Measurements from ENCODE around the gene IGF2R. TPM values are rescaled to one million over a fixed set of nuclear protein-coding genes. Genes with fewer than 3 reads are reported as not detected.

The IGF2R gene
- total RNA-seq, 2 experiments from 2014 or later: 73.5 to 75.5 TPM

GRCh38 chr6:159939591-159940016, 29.3 kb upstream of the IGF2R start:
- Mint-ChIP-seq H3K9me3 (peaks cover 15% of the 10 kb centered on the region), H3K4me1 (ENCODE audit: low read depth) (peaks cover 3% of the 10 kb centered on the region), H3K36me3 (peaks cover 2% of the 10 kb centered on the region), H3K4me3 (no peak overlapping the region), H3K27ac (no peak overlapping the region), H3K27me3 (peaks cover 8% of the 10 kb centered on the region)
- ChIA-PET CTCF (interaction anchor here (0.9 to 2.3 kb wide), 2 partner anchors 76 to 77 kb away, joined by 3 to 24 read pairs; no protein-coding TSS in a partner anchor), POLR2A (no interaction called here)
- no peak for DNase-seq
- intact Hi-C loops (cut with micrococcal nuclease): loop anchor here (2.0 to 5.0 kb wide), 3 partner anchors 219 to 772 kb away; partner anchors contain the start of gene FNDC1

GRCh38 chr6:159941286-159942113, 27.4 kb upstream of the IGF2R start:
- POLR2A ChIA-PET: no interaction called here
- CTCF ChIA-PET: interaction anchor here (0.9 to 2.9 kb wide), 9 partner anchors 9 to 150 kb away, joined by 3 to 36 read pairs (median 4); no protein-coding TSS in a partner anchor
- no peak overlapping the region for H3K4me3 Mint-ChIP-seq

GRCh38 chr6:159943101-159943632, 25.7 kb upstream of the IGF2R start:
- H3K4me3 Mint-ChIP-seq: no peak overlapping the region
- ChIA-PET POLR2A (no interaction called here), CTCF (interaction anchor here (1.8 to 2.9 kb wide), 2 partner anchors 12 to 80 kb away, joined by 5 to 36 read pairs; no protein-coding TSS in a partner anchor)
- peaks cover 3% of the 10 kb centered on the region for H3K4me1 Mint-ChIP-seq (ENCODE audit: low read depth)
- H3K9me3 Mint-ChIP-seq: peaks cover 11% of the 10 kb centered on the region
- H3K27me3 Mint-ChIP-seq: peaks cover 8% of the 10 kb centered on the region
- no peak for DNase-seq
- no peak overlapping the region for H3K27ac Mint-ChIP-seq
- H3K36me3 Mint-ChIP-seq: peaks cover 2% of the 10 kb centered on the region
- intact Hi-C loops (cut with micrococcal nuclease): loop anchor here (5.0 kb wide), 1 partner anchor 776 kb away; the partner anchor contains the start of gene FNDC1

More at GRCh38 chr6:159941286-159942113, 27.4 kb upstream of the IGF2R start:
- DNase-seq: peak; percentile 49
- peaks cover 3% of the 10 kb centered on the region for H3K4me1 Mint-ChIP-seq (ENCODE audit: low read depth)
- H3K9me3 Mint-ChIP-seq: peaks cover 11% of the 10 kb centered on the region
- intact Hi-C loops (cut with micrococcal nuclease): loop anchor here (1.0 to 5.0 kb wide), 5 partner anchors 10 to 774 kb away; partner anchors contain the start of gene FNDC1
- no peak overlapping the region for H3K27ac Mint-ChIP-seq
- H3K27me3 Mint-ChIP-seq: peaks cover 8% of the 10 kb centered on the region
- peaks cover 2% of the 10 kb centered on the region for H3K36me3 Mint-ChIP-seq

- peaks cover 2% of the 10 kb centered on the region for H3K36me3 Mint-ChIP-seq
- peaks cover 11% of the 10 kb centered on the region for H3K9me3 Mint-ChIP-seq
- no peak overlapping the region for H3K27ac Mint-ChIP-seq
- DNase-seq: no peak
- peaks cover 3% of the 10 kb centered on the region for H3K4me1 Mint-ChIP-seq (ENCODE audit: low read depth)
- POLR2A ChIA-PET: no interaction called here
- CTCF ChIA-PET: interaction anchor here (1.8 to 2.9 kb wide), 2 partner anchors 11 to 81 kb away, joined by 5 to 36 read pairs; no protein-coding TSS in a partner anchor
- peaks cover 4% of the 10 kb centered on the region for H3K27me3 Mint-ChIP-seq
- no peak overlapping the region for H3K4me3 Mint-ChIP-seq
- intact Hi-C loops (cut with micrococcal nuclease): loop anchor here (5.0 kb wide), 1 partner anchor 777 kb away; the partner anchor contains the start of gene FNDC1
Observed at GRCh38 chr6:159943968-159944598, 24.8 kb upstream of the IGF2R start.

GRCh38 chr6:159945801-159946392, 23.0 kb upstream of the IGF2R start:
- CTCF ChIA-PET: interaction anchor here (1.2 kb wide), 1 partner anchor 531 kb away, joined by 3 read pairs; no protein-coding TSS in a partner anchor
- Mint-ChIP-seq H3K4me1 (ENCODE audit: low read depth) (peaks cover 3% of the 10 kb centered on the region), H3K27me3 (peaks cover 4% of the 10 kb centered on the region), H3K36me3 (peaks cover 2% of the 10 kb centered on the region), H3K27ac (no peak overlapping the region), H3K4me3 (no peak overlapping the region), H3K9me3 (peaks cover 11% of the 10 kb centered on the region)
- no peak for DNase-seq
- intact Hi-C loops (cut with micrococcal nuclease): no loop called here
- POLR2A ChIA-PET: no interaction called here

- no peak for DNase-seq
- H3K4me3 Mint-ChIP-seq: no peak overlapping the region
- no peaks in the 10 kb centered on the region for H3K4me1 Mint-ChIP-seq (ENCODE audit: low read depth)
- intact Hi-C loops (cut with micrococcal nuclease): no loop called here
- peaks cover 4% of the 10 kb centered on the region for H3K27me3 Mint-ChIP-seq
- ChIA-PET POLR2A (no interaction called here), CTCF (interaction anchor here (0.6 kb wide), 1 partner anchor 84 kb away, joined by 4 read pairs; no protein-coding TSS in a partner anchor)
- peaks cover 2% of the 10 kb centered on the region for H3K36me3 Mint-ChIP-seq
- peaks cover 11% of the 10 kb centered on the region for H3K9me3 Mint-ChIP-seq
- no peak overlapping the region for H3K27ac Mint-ChIP-seq
Observed at GRCh38 chr6:159946912-159947311, 22.0 kb upstream of the IGF2R start.

GRCh38 chr6:159948199-159948598, 20.7 kb upstream of the IGF2R start:
- Mint-ChIP-seq H3K27ac (no peak overlapping the region), H3K36me3 (peaks cover 2% of the 10 kb centered on the region), H3K27me3 (peaks cover 2% of the 10 kb centered on the region), H3K4me1 (ENCODE audit: low read depth) (no peaks in the 10 kb centered on the region), H3K9me3 (peaks cover 11% of the 10 kb centered on the region), H3K4me3 (no peak overlapping the region)
- POLR2A ChIA-PET: no interaction called here
- intact Hi-C loops (cut with micrococcal nuclease): no loop called here
- CTCF ChIA-PET: no interaction called here
- no peak for DNase-seq

GRCh38 chr6:159951772-159952171, 17.1 kb upstream of the IGF2R start:
- intact Hi-C loops (cut with micrococcal nuclease): no loop called here
- H3K4me1 Mint-ChIP-seq (ENCODE audit: low read depth): peaks cover 4% of the 10 kb centered on the region
- no peak overlapping the region for H3K4me3 Mint-ChIP-seq
- ChIA-PET POLR2A (no interaction called here), CTCF (no interaction called here)
- H3K27me3 Mint-ChIP-seq: peaks cover 2% of the 10 kb centered on the region
- H3K9me3 Mint-ChIP-seq: no peaks in the 10 kb centered on the region
- H3K36me3 Mint-ChIP-seq: no peaks in the 10 kb centered on the region
- no peak overlapping the region for H3K27ac Mint-ChIP-seq
- DNase-seq: no peak

- intact Hi-C loops (cut with micrococcal nuclease): no loop called here
- ChIA-PET POLR2A (no interaction called here), CTCF (no interaction called here)
- no peaks in the 10 kb centered on the region for H3K9me3 Mint-ChIP-seq
- peaks cover 2% of the 10 kb centered on the region for H3K27me3 Mint-ChIP-seq
- no peak overlapping the region for H3K4me3 Mint-ChIP-seq
- H3K27ac Mint-ChIP-seq: no peak overlapping the region
- no peaks in the 10 kb centered on the region for H3K36me3 Mint-ChIP-seq
- H3K4me1 Mint-ChIP-seq (ENCODE audit: low read depth): peaks cover 4% of the 10 kb centered on the region
- no peak for DNase-seq
Observed at GRCh38 chr6:159952289-159953005, 16.4 kb upstream of the IGF2R start.

- Mint-ChIP-seq H3K27me3 (peaks cover 2% of the 10 kb centered on the region), H3K27ac (no peak overlapping the region), H3K4me3 (no peak overlapping the region), H3K36me3 (no peaks in the 10 kb centered on the region), H3K9me3 (no peaks in the 10 kb centered on the region), H3K4me1 (ENCODE audit: low read depth) (peaks cover 4% of the 10 kb centered on the region)
- POLR2A ChIA-PET: no interaction called here
- DNase-seq: no peak
- intact Hi-C loops (cut with micrococcal nuclease): no loop called here
- CTCF ChIA-PET: interaction anchor here (0.6 kb wide), 1 partner anchor 57 kb away, joined by 4 read pairs; no protein-coding TSS in a partner anchor
Observed at GRCh38 chr6:159953091-159953601, 15.7 kb upstream of the IGF2R start.

- H3K4me3 Mint-ChIP-seq: no peak overlapping the region
- DNase-seq: no peak
- peaks cover 8% of the 10 kb centered on the region for H3K4me1 Mint-ChIP-seq (ENCODE audit: low read depth)
- H3K9me3 Mint-ChIP-seq: no peaks in the 10 kb centered on the region
- H3K36me3 Mint-ChIP-seq: no peaks in the 10 kb centered on the region
- ChIA-PET CTCF (no interaction called here), POLR2A (no interaction called here)
- peaks cover 2% of the 10 kb centered on the region for H3K27me3 Mint-ChIP-seq
- intact Hi-C loops (cut with micrococcal nuclease): no loop called here
- no peak overlapping the region for H3K27ac Mint-ChIP-seq
Observed at GRCh38 chr6:159955945-159956361, 12.9 kb upstream of the IGF2R start.
